Measurements from ENCODE around the gene GSDMA. TPM values are rescaled to one million over a fixed set of nuclear protein-coding genes. Genes with fewer than 3 reads are reported as not detected.

The GSDMA gene
- total RNA-seq, 2 experiments from 2014 or later: 0.15 to 0.57 TPM

GRCh38 chr17:39925282-39926134 is 37.3 kb upstream of the GSDMA start:
- Histone ChIP-seq H3K9me2 (ENCODE audit: insufficient read depth, low read length) (no peaks in the 10 kb centered on the region), H3K4me1 (ENCODE audit: insufficient read depth, low read length, poor library complexity, severe bottlenecking) (peaks cover 49% of the 10 kb centered on the region), H4K20me1 (ENCODE audit: insufficient read depth, low read length) (no peaks in the 10 kb centered on the region), H3K9me3 (ENCODE audit: low read length) (no peaks in the 10 kb centered on the region), H3K79me2 (ENCODE audit: insufficient read depth, low read depth, low read length) (peaks cover 35% of the 10 kb centered on the region), H3K27ac (ENCODE audit: low read depth, low read length, poor library complexity, severe bottlenecking) (peak overlapping the region; percentile 65), H2AFZ (ENCODE audit: low read length) (no peak overlapping the region; the same call in 1 of the 2 replicates), H3K36me3 (ENCODE audit: insufficient read depth, low read length) (peaks cover 38% of the 10 kb centered on the region), H3K4me3 (ENCODE audit: low read depth, low read length, poor library complexity, severe bottlenecking) (peak overlapping the region; percentile 91), H3K4me2 (ENCODE audit: low read length) (peak overlapping the region; percentile 97)
- intact Hi-C loops (cut with micrococcal nuclease; ENCODE audit: unreplicated experiment): loop anchor here (2.0 to 5.0 kb wide), 3 partner anchors 27 to 148 kb away; partner anchors contain the start of gene IKZF3
- no peak for DNase-seq (ENCODE audit: low spot score)
- TF ChIP-seq CTCF (conservative IDR thresholded peaks at IDR 0.05; ENCODE audit: low read length): no peak
- TF ChIP-seq EZH2phosphoT487 (IDR thresholded peaks at IDR 0.05; ENCODE audit: borderline replicate concordance, low read depth, low read length): no peak
- no TSS peak for BruUV-seq (replicated peaks)
- POLR2A ChIA-PET: interaction anchor here (1.0 to 1.2 kb wide), 2 partner anchors 17 to 30 kb away, joined by 3 read pairs; no protein-coding TSS in a partner anchor
- CTCF ChIA-PET (ENCODE audit: unreplicated experiment): no interaction called here

- CTCF ChIA-PET (ENCODE audit: unreplicated experiment): no interaction called here
- Histone ChIP-seq H3K9me2 (ENCODE audit: insufficient read depth, low read length) (no peaks in the 10 kb centered on the region), H4K20me1 (ENCODE audit: insufficient read depth, low read length) (no peaks in the 10 kb centered on the region), H3K27ac (ENCODE audit: low read depth, low read length, poor library complexity, severe bottlenecking) (peak overlapping the region; percentile 65), H3K9me3 (ENCODE audit: low read length) (no peaks in the 10 kb centered on the region), H3K4me1 (ENCODE audit: insufficient read depth, low read length, poor library complexity, severe bottlenecking) (peaks cover 45% of the 10 kb centered on the region), H3K4me2 (ENCODE audit: low read length) (peak overlapping the region; percentile 97), H3K79me2 (ENCODE audit: insufficient read depth, low read depth, low read length) (peaks cover 35% of the 10 kb centered on the region), H3K4me3 (ENCODE audit: low read depth, low read length, poor library complexity, severe bottlenecking) (peak overlapping the region; percentile 91), H3K36me3 (ENCODE audit: insufficient read depth, low read length) (peaks cover 31% of the 10 kb centered on the region), H2AFZ (ENCODE audit: low read length) (no peak overlapping the region; the same call in 1 of the 2 replicates)
- BruUV-seq (replicated peaks): no TSS peak
- no peak for TF ChIP-seq EZH2phosphoT487 (IDR thresholded peaks at IDR 0.05; ENCODE audit: borderline replicate concordance, low read depth, low read length)
- TF ChIP-seq CTCF (conservative IDR thresholded peaks at IDR 0.05; ENCODE audit: low read length): no peak
- no peak for DNase-seq (ENCODE audit: low spot score)
- intact Hi-C loops (cut with micrococcal nuclease; ENCODE audit: unreplicated experiment): loop anchor here (2.0 to 5.0 kb wide), 3 partner anchors 27 to 149 kb away; partner anchors contain the start of gene IKZF3
- POLR2A ChIA-PET: interaction anchor here (0.6 to 1.2 kb wide), 4 partner anchors 17 to 79 kb away, joined by 3 to 5 read pairs (median 3); no protein-coding TSS in a partner anchor
Measured at GRCh38 chr17:39926135-39926587, 36.6 kb upstream of the GSDMA start.

Data from OCI-LY7 (cell line).